ENCODE data around the gene PSAT1. TPM values are rescaled to one million over a fixed set of nuclear protein-coding genes. Genes with fewer than 3 reads are reported as not detected.
"Not testable (repeated sequence)": the region's sequence is repeated elsewhere in the genome, so short reads cannot be mapped to it uniquely, and the experiment has no call there.

Gene PSAT1
- total RNA-seq, 1 donor from 2014 or later, result 6.9 TPM

- Histone ChIP-seq H3K4me3 (no peak overlapping the region), H3K27me3 (no peaks in the 10 kb centered on the region), H3K27ac (no peak overlapping the region), H3K36me3 (no peaks in the 10 kb centered on the region), H3K9me3 (no peaks in the 10 kb centered on the region), H3K4me1 (no peaks in the 10 kb centered on the region)
- no peak for DNase-seq (ENCODE audit: extremely low spot score in 2 of 2)
- intact Hi-C loops (cut with DNase I), result no loop called here
- TF ChIP-seq, protein P1, sequence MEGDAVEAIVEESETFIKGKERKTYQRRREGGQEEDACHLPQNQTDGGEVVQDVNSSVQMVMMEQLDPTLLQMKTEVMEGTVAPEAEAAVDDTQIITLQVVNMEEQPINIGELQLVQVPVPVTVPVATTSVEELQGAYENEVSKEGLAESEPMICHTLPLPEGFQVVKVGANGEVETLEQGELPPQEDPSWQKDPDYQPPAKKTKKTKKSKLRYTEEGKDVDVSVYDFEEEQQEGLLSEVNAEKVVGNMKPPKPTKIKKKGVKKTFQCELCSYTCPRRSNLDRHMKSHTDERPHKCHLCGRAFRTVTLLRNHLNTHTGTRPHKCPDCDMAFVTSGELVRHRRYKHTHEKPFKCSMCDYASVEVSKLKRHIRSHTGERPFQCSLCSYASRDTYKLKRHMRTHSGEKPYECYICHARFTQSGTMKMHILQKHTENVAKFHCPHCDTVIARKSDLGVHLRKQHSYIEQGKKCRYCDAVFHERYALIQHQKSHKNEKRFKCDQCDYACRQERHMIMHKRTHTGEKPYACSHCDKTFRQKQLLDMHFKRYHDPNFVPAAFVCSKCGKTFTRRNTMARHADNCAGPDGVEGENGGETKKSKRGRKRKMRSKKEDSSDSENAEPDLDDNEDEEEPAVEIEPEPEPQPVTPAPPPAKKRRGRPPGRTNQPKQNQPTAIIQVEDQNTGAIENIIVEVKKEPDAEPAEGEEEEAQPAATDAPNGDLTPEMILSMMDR (IDR thresholded peaks at IDR 0.05), result no peak
- TF ChIP-seq POLR2AphosphoS5 (IDR thresholded peaks at IDR 0.05; ENCODE audit: insufficient read depth in 1 of 2, low read depth in 1 of 2), result no peak
- TF ChIP-seq POLR2A (IDR thresholded peaks at IDR 0.05), result no peak
Measured at GRCh38 chr9:78273761-78274160, 23.2 kb upstream of the PSAT1 start.

DNA sequence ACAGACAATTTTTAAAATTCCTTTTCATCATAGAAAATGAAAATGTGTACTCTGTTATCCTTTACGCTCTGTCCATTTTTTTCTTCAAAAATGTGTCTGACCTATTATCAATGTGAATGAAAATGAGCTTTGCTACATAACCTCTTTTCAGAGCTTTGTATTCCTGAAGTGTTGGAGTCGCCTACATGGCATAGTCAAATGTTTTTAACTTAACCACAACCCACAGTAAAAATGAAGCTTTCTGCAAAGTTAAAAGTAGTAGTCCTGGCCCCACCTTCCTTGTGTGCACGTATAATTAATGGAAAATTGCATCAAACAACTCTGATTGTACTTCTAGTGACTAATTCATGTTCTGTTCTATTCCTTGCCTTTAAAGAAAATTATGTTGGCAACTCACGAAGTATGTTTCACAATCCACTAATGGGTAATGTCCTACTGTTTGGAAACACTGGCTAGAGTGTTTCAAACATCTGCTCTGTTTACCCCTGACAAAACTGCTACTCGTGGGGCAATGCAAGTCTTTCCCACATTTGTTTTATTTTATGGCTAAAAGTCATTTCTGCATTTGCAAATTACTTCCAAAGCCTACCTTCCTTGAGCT is 18.6 kb upstream of the PSAT1 start:
- peaks cover 13% of the 10 kb centered on the region for H3K4me1 ChIP-seq
- no peaks in the 10 kb centered on the region for H3K9me3 ChIP-seq
- no peak for DNase-seq (ENCODE audit: extremely low spot score in 2 of 2)
- intact Hi-C loops (cut with DNase I), result no loop called here
- TF ChIP-seq POLR2AphosphoS5 (IDR thresholded peaks at IDR 0.05; ENCODE audit: insufficient read depth in 1 of 2, low read depth in 1 of 2), result peak; percentile 34 to 87
- no peak for TF ChIP-seq POLR2A (IDR thresholded peaks at IDR 0.05)
- TF ChIP-seq, protein P1 (IDR thresholded peaks at IDR 0.05), result no peak
- no peak overlapping the region for H3K27ac ChIP-seq
- no peaks in the 10 kb centered on the region for H3K27me3 ChIP-seq
- no peaks in the 10 kb centered on the region for H3K36me3 ChIP-seq
- no peak overlapping the region for H3K4me3 ChIP-seq

- no peaks in the 10 kb centered on the region for H3K9me3 ChIP-seq
Measured at GRCh38 chr9:78278801-78279200, 18.1 kb upstream of the PSAT1 start.

DNA sequence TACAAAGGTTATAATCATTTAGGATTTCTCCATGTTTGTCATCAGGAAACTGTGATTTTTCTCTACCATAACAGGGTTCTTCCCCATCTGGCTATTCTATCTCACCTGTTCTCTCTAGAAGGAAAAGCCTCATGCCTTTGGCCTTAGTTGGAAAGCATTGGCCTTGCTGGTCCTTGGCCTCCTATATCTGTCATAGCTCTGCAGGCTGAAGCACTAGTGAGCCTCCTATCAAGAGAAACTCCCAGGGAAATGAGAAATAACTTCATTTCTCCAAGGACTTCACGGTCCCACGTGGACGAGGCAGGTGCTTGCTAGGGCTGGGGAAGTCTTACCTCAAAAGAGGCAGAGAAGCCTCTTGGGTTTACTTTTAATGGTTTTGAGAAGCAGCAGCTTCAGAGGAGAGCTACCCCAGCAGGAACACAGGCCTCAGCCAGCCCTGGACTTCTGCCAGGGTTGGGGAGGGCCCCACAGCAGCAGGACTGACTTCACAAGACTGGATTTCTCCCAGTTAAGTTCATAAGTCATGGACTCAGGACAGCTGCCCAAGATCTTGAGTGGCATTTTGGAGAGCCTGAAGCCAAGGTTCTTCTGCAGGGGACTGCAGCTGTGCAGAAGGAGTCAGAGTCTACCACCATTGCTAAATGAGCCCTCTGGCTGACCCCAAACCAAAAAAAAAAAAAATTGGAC is 15.8 kb upstream of the PSAT1 start:
- DNase-seq (ENCODE audit: extremely low spot score in 2 of 2), result no peak
- no peak overlapping the region for H3K27ac ChIP-seq
- H3K27me3 ChIP-seq, result no peaks in the 10 kb centered on the region
- peaks cover 13% of the 10 kb centered on the region for H3K4me1 ChIP-seq
- no peaks in the 10 kb centered on the region for H3K9me3 ChIP-seq
- no peaks in the 10 kb centered on the region for H3K36me3 ChIP-seq
- no peak overlapping the region for H3K4me3 ChIP-seq
- TF ChIP-seq POLR2AphosphoS5 (IDR thresholded peaks at IDR 0.05; ENCODE audit: insufficient read depth in 1 of 2, low read depth in 1 of 2), result peak in 1 of 2 donors; percentile 26
- TF ChIP-seq, protein P1 (IDR thresholded peaks at IDR 0.05), result no peak
- TF ChIP-seq POLR2A (IDR thresholded peaks at IDR 0.05), result no peak
- intact Hi-C loops (cut with DNase I), result no loop called here

More at GRCh38 chr9:78278801-78279200, 18.1 kb upstream of the PSAT1 start:
- no peaks in the 10 kb centered on the region for H3K36me3 ChIP-seq
- no peak for DNase-seq (ENCODE audit: extremely low spot score in 2 of 2)
- H3K27me3 ChIP-seq, result no peaks in the 10 kb centered on the region
- H3K4me3 ChIP-seq, result no peak overlapping the region
- H3K27ac ChIP-seq, result no peak overlapping the region
- intact Hi-C loops (cut with DNase I), result no loop called here
- TF ChIP-seq POLR2AphosphoS5 (IDR thresholded peaks at IDR 0.05; ENCODE audit: insufficient read depth in 1 of 2, low read depth in 1 of 2) (no peak), POLR2A (IDR thresholded peaks at IDR 0.05) (no peak)
- TF ChIP-seq, protein P1 (IDR thresholded peaks at IDR 0.05), result no peak
- H3K4me1 ChIP-seq, result peaks cover 13% of the 10 kb centered on the region

GRCh38 chr9:78284181-78284580 is 12.7 kb upstream of the PSAT1 start:
- not testable (repeated sequence) for DNase-seq (ENCODE audit: extremely low spot score in 2 of 2); H3K27ac ChIP-seq

More at GRCh38 chr9:78284181-78284580, 12.7 kb upstream of the PSAT1 start:
- H3K4me3 ChIP-seq; H3K9me3 ChIP-seq; H3K27me3 ChIP-seq; H3K36me3 ChIP-seq; intact Hi-C loops (cut with DNase I): not testable (repeated sequence)
- H3K4me1 ChIP-seq, result peaks cover 13% of the 10 kb centered on the region

Data from vagina (tissue), 2 donors.